Transverse colon (tissue), 4 donors: ENCODE data around the gene CEP170B.

ENCODE experiments used
- EP300 ChIP-seq: sonication (generic); formaldehyde crosslinking; IDR thresholded peaks from one replicate; pipeline ENCODE4 v1.6.1; 2017; ENCODE audit warnings: antibody characterized with exemption, low read depth
- POLR2AphosphoS5 ChIP-seq, 3 donors: sonication (generic); formaldehyde crosslinking; IDR thresholded peaks; one replicate each; pipeline ENCODE4 v1.6.1; 2016; ENCODE audit warnings: antibody characterized with exemption in 3 of 3
- TF ChIP-seq, protein P1 (sequence below), 5 experiments: fragments of 200-600 bp in 3 of 5; fragments of 450-650 bp in 2 of 5; sonication (generic) in 3 of 5; IDR thresholded peaks; 1 replicate in 2 of 5; 2 replicates in 3 of 5; pipeline ENCODE4 v1.5.1; 2016 to 2017; ENCODE audit warnings: antibody characterized with exemption in 5 of 5, inconsistent platforms in 3 of 5, mild to moderate bottlenecking in 2 of 5, moderate library complexity in 1 of 5

- TF ChIP-seq, protein P1, sequence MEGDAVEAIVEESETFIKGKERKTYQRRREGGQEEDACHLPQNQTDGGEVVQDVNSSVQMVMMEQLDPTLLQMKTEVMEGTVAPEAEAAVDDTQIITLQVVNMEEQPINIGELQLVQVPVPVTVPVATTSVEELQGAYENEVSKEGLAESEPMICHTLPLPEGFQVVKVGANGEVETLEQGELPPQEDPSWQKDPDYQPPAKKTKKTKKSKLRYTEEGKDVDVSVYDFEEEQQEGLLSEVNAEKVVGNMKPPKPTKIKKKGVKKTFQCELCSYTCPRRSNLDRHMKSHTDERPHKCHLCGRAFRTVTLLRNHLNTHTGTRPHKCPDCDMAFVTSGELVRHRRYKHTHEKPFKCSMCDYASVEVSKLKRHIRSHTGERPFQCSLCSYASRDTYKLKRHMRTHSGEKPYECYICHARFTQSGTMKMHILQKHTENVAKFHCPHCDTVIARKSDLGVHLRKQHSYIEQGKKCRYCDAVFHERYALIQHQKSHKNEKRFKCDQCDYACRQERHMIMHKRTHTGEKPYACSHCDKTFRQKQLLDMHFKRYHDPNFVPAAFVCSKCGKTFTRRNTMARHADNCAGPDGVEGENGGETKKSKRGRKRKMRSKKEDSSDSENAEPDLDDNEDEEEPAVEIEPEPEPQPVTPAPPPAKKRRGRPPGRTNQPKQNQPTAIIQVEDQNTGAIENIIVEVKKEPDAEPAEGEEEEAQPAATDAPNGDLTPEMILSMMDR (IDR thresholded peaks at IDR 0.05), result no peak
- TF ChIP-seq POLR2AphosphoS5 (IDR thresholded peaks at IDR 0.05) (no peak), EP300 (no peak)
Observed at GRCh38 chr14:104938436-104938835, 73.4 kb downstream of the CEP170B start.
